Activated CD4-positive, CD25-positive, alpha-beta regulatory T cell treated with anti-CD3 and anti-CD28 coated beads, Interleukin-2, amount 50 U/mL, for 16 hours (primary cell): Measurements from ENCODE around the gene CLMP.

ENCODE experiments used
- DNase-seq: peaks from one replicate; pipeline ENCODE4 v3.0.0-alpha.2; 2020; ENCODE audit warnings: low read depth, low spot score

CLMP gene

GRCh38 chr11:123195188-123196059 lies at the start of gene CLMP:
Gene CLMP, minus strand, starts transcription at chr11:123195248. Its CDS starts 308 bp downstream, at chr11:123194940.
- no peak for DNase-seq

GRCh38 chr11:123241874-123242543 lies 47.0 kb upstream of the CLMP start:
- DNase-seq, result no peak

- no peak for DNase-seq
Observed at GRCh38 chr11:123241294-123241693, 46.2 kb upstream of the CLMP start.

- no peak for DNase-seq
Observed at GRCh38 chr11:123239191-123240150, 44.4 kb upstream of the CLMP start.

- no peak for DNase-seq
Observed at GRCh38 chr11:123238297-123238696, 43.2 kb upstream of the CLMP start.

- no peak for DNase-seq
Observed at GRCh38 chr11:123236879-123237278, 41.8 kb upstream of the CLMP start.

GRCh38 chr11:123235656-123236261 lies 40.7 kb upstream of the CLMP start:
- DNase-seq, result no peak

- no peak for DNase-seq
Observed at GRCh38 chr11:123235117-123235655, 40.1 kb upstream of the CLMP start.

- no peak for DNase-seq
Observed at GRCh38 chr11:123233975-123234334, 38.9 kb upstream of the CLMP start.

- no peak for DNase-seq
Observed at GRCh38 chr11:123233280-123233974, 38.4 kb upstream of the CLMP start.

- no peak for DNase-seq
Observed at GRCh38 chr11:123231777-123232176, 36.7 kb upstream of the CLMP start.

GRCh38 chr11:123231256-123231655 lies 36.2 kb upstream of the CLMP start:
- no peak for DNase-seq

- no peak for DNase-seq
Observed at GRCh38 chr11:123230346-123230745, 35.3 kb upstream of the CLMP start.

- DNase-seq, result no peak
Observed at GRCh38 chr11:123228496-123229163, 33.6 kb upstream of the CLMP start.

GRCh38 chr11:123227763-123228495 lies 32.9 kb upstream of the CLMP start:
- no peak for DNase-seq

GRCh38 chr11:123221584-123221983 lies 26.5 kb upstream of the CLMP start:
- no peak for DNase-seq

- DNase-seq, result no peak
Observed at GRCh38 chr11:123221096-123221561, 26.1 kb upstream of the CLMP start.

- DNase-seq, result no peak
Observed at GRCh38 chr11:123219066-123219690, 24.1 kb upstream of the CLMP start.

GRCh38 chr11:123218451-123218850 lies 23.4 kb upstream of the CLMP start:
- no peak for DNase-seq
